ENCODE measurements around the gene C17orf67. TPM values are rescaled to one million over a fixed set of nuclear protein-coding genes. Genes with fewer than 3 reads are reported as not detected.
A peak's percentile ranks its signal among the peaks of the same experiment; 100 is the strongest.

C17orf67 gene
- total and polyA plus RNA-seq, 9 of the 15 experiments (the other 6 are each of a cell fraction or from before 2014, with no cell fraction given): 0.07 to 1.7 (median 0.59) TPM

- TF ChIP-seq BCOR (IDR thresholded peaks at IDR 0.05) (peak; percentile 49; the same call in 1 of the 2 replicates), ID3 (CRISPR knock-in tag; IDR thresholded peaks at IDR 0.05) (no peak), ID3 (tag; IDR thresholded peaks at IDR 0.05) (0 out of 2 replicates have a peak, but pooled peaks have one; percentile 26), ELK1 (CRISPR knock-in tag; IDR thresholded peaks at IDR 0.05) (no peak), NKRF (IDR thresholded peaks at IDR 0.05; ENCODE audit: borderline replicate concordance) (peak; percentile 46; the same call in 1 of the 2 replicates), TEAD4 (IDR thresholded peaks at IDR 0.05; ENCODE audit: low read length) (no peak), TEAD4 (CRISPR knock-in tag; IDR thresholded peaks at IDR 0.05; ENCODE audit: borderline replicate concordance) (no peak), RBBP5 (IDR thresholded peaks at IDR 0.05; ENCODE audit: borderline replicate concordance, insufficient read depth, low read length, poor library complexity, severe bottlenecking) (peak; percentile 75), HINFP (tag; conservative IDR thresholded peaks at IDR 0.05; ENCODE audit: low read depth) (peak; percentile 44; the same call in 1 of the 2 replicates), KAT8 (IDR thresholded peaks at IDR 0.05; ENCODE audit: low read depth) (no peak), CCNT2 (IDR thresholded peaks at IDR 0.05; ENCODE audit: borderline replicate concordance, extremely low read depth, insufficient read length, low read depth, low read length) (peak; percentile 14), GTF2A2 (tag; IDR thresholded peaks at IDR 0.05) (no peak), DLX4 (CRISPR knock-in tag; IDR thresholded peaks at IDR 0.05) (no peak), HES1 (IDR thresholded peaks at IDR 0.05; ENCODE audit: low read depth) (no peak), MYC (IDR thresholded peaks at IDR 0.05; ENCODE audit: low read depth, low read length) (0 out of 2 replicates have a peak, but pooled peaks have one; percentile 19), MYC (CRISPR knock-in tag; IDR thresholded peaks at IDR 0.05; ENCODE audit: borderline replicate concordance, low read depth) (no peak), ZNF586 (CRISPR knock-in tag; conservative IDR thresholded peaks at IDR 0.05) (no peak), KDM5B (IDR thresholded peaks at IDR 0.05; ENCODE audit: insufficient replicate concordance, low read depth, low read length) (peak; percentile 13), NR3C1 (CRISPR knock-in tag; IDR thresholded peaks at IDR 0.05) (0 out of 2 replicates have a peak, but pooled peaks have one; percentile 7)
Observed at GRCh38 chr17:56833057-56833808, 487 bp downstream of the C17orf67 start (continued).

Data from K562 (cell line).